ENCODE results near the gene IP6K1. TPM values are rescaled to one million over a fixed set of nuclear protein-coding genes. Genes with fewer than 3 reads are reported as not detected.
"Not testable (repeated sequence)": the region's sequence is repeated elsewhere in the genome, so short reads cannot be mapped to it uniquely, and the experiment has no call there.

IP6K1 gene
- total RNA-seq, 1 experiment from 2014 or later: 26.4 TPM

DNA sequence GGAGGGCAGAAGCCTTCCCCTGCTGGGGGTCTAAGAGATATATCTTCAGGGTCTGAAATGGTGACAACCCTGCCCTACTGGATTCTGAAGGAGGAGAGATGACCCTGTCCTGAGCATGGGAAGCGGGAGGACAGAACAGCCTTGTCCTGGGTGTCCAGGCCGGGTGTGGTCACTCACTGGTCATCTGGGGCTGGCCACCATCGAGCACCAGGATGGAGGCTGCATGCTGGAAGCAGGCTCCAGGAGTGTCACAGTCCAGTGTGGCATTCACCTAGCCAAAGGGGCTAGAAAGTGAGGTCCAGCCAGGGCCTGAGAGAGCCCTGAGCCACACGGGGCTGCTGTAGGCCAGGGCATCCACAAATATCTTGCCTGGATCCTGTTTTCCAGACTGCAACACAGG lies 8.1 kb upstream of the IP6K1 start:
- no peak for DNase-seq (ENCODE audit: low read depth)

DNA sequence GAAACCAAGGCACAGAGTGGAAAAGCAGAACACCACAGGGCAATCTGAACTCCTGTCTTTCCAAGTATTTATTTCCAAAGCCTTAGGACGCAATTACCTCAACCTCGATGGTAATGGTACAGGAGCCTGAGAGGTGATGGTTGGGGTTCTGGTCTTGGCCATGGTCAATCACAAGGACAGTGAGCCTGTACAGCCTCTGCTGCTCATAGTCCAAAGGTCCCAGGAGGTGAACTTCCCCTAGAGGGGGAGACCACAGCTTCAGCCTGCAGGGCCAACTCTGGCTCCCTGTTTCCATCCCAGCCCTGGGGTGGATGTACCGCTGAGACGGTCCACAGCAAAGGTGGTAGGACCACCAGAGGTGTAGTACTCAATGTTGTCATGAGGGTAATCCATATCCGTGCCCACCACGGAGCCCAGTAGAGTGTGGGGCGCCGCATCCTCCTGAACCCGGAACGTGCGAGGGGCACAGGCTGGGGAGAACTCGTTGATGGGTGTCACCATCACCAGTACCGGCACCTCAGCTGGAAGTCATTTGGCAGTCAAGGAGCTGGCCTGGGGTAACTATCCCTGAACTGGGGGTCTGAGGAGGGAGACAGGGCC lies 7.2 kb upstream of the IP6K1 start:
- no peak for DNase-seq (ENCODE audit: low read depth)

DNA sequence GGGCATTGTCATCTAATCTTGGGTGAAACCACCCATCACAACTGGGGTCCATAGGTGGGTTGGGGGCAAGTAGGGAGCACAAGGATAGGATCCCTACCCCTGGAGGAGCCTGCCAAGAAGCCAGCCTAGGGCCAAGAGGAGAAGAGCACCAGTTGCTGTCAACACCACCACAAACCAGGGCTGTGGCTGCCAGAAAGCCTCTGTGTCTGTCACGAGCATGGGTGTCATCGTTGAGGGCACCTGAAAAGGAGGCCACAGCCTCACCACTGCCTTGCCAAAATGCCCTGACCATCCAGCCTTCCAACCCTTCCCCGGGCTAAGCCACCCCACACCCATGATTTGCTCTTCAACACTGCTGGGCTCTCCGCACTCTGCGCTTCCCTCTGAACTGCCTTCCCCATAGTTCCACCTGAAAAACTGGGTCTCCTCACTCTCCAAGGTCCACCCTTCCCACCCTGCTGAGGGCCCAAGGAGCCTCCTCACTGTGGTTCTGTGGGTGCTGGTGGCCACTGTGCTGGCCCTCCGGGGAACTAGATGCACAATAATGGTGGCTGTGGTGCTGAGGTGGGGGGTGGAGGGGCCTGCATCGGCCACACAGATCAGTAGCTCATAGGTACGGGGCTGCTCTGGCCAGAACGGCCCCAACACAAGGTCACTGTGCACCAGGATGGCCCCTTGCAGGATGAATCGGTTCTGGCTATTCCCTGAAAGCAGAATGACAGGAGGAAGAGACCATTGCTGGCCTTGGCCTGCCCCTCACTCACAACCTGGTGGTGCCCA lies 6.2 kb upstream of the IP6K1 start:
- DNase-seq (ENCODE audit: low read depth): no peak

DNA sequence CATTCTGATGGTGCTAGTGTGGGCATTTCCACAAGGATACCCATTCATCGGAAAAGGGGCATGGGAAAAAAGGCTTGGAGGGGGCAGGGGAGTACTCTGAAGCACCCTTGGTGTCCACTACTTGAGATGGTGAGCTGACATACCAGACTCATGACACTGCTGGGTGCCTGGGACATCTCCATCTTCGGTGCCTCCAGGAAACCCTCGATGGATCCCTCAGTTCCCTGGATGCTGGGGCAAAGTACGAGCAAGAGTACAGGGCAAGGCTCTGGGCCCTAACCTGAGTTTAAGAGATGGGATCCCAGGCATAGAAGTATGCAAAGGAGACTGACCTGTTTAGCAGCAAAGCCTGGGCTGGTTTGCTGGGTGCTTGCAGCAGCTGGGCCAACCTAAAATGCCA lies 5.2 kb upstream of the IP6K1 start:
- no peak for DNase-seq (ENCODE audit: low read depth)

DNA sequence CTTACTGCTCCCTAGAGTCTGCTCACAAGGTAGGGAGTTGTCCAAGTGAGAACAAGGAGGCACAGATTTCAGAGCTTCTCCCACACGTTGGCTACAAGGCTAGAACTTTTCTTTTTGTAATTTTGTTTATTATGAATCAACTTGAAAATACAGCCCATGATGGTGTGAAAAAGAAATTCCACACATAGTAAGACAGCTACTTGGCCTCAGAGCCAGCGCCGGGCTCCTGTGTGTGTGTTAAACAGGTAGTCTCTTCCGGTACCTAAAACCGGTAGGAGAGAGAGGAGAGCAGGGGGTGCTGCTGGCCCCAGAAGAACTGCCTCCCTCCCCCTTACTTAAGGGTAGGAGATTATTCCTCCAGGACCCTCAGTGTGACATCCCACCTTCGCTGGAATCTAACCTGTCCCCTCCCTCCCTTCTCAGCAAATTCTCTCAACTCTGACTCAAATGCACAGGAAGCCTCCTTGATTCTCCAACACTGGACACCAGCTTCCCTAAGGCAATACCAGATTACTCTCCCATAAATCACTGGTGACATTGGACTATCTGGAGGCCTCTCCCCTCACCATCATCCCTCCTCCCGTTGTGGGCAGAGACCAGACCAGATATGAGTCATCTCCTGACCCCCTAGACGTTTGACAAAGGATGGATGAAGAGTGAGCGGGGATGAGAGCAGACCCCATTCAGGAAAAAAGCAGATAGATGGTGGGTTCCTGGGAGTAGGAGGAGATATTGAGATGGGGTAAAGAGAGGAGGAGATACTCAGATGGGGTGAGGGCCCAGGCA lies 4.5 kb upstream of the IP6K1 start:
- DNase-seq (ENCODE audit: low read depth): peak; percentile 84

DNA sequence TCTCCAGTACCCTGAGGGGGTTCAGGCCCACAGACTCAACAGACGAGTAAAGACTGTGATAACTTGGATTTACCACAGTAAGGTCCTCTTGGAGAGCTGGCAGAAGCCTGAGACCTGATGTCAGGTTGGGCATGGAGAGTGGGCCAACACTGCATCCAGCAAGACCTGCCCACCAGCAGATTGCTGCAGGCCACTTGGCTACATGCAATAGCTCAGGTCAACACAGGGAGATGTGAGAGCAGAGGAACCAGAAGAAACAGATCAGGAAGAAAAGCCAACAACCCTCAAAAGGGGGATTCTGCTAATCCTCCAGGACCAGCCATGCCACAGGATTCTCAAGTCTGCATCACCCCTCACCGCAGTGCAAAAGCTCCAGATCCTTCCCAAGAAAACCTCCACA lies 1.7 kb upstream of the IP6K1 start:
- no peak for DNase-seq (ENCODE audit: low read depth)

GRCh38 chr3:49787536-49787935 lies 1.2 kb upstream of the IP6K1 start:
- no peak for DNase-seq (ENCODE audit: low read depth)

- DNase-seq (ENCODE audit: low read depth): no peak
Measured at GRCh38 chr3:49787182-49787464, 781 bp upstream of the IP6K1 start.

DNA sequence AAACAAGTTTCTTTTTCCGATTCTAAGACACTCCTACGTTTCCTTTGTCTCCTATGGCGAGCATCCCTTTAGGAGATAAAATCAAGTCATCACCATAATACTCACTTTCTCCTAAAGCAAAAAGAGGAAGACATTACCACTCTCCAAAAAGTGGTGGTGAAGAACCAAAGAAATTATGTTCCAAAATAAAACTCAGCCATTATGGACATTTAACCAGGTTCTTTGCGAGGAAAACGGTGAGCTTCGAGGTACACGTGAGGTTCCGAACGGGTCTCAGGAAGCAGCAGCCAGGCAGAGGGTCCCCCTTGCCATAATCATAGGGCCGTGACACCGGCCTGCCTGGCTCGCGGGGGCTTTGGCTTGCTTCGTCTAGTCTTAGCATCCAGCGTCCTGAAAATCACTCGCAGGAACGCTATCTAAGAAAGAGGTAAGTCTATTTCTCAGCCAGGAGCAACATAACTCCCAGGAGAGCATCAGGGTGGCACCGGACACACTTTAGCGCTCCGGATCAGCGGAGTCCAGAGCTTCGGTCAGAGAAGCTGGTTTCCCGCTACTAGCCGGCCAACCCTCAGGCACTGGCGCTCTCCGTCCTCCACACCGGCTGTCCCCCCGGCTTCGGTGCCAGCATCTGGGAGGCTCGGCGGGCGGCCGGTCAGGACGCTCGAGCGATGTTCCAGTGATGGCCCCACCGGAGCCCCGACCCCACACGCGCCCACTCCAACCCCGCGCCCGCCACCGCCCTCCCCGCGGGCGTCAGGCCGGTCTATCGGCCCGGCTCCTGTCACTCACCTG lies 581 bp downstream of the IP6K1 start:
- peak; percentile 49 for DNase-seq (ENCODE audit: low read depth)

- DNase-seq (ENCODE audit: low read depth): not testable (repeated sequence)
Measured at GRCh38 chr3:49782277-49782676, 4.1 kb downstream of the IP6K1 start.

GRCh38 chr3:49781415-49782199 lies 4.7 kb downstream of the IP6K1 start:
- no peak for DNase-seq (ENCODE audit: low read depth)

DNA sequence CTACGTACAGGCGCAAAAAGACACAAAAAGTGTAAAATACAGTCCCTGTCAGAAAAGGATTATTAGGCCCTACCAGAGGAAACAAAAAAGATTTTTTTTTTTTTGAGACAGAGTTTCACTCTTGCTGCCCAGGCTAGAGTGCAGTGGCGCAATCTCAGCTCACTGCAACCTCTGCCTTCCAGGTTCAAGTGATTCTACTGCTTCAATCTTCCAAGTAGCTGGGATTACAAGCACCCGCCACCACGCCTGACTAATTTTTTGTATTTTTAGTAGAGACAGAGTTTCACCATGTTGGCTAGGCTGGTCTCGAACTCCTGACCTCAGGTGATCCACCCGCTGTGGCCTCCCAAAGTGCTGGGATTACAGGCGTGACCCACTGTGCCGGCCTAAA lies 5.4 kb downstream of the IP6K1 start:
- not testable (repeated sequence) for DNase-seq (ENCODE audit: low read depth)

GRCh38 chr3:49780080-49780974 lies 6.0 kb downstream of the IP6K1 start:
- no peak for DNase-seq (ENCODE audit: low read depth)

- DNase-seq (ENCODE audit: low read depth): no peak
Measured at GRCh38 chr3:49779358-49780079, 6.8 kb downstream of the IP6K1 start.

- DNase-seq (ENCODE audit: low read depth): not testable (repeated sequence)
Measured at GRCh38 chr3:49776101-49776500, 10.2 kb downstream of the IP6K1 start.

- no peak for DNase-seq (ENCODE audit: low read depth)
Measured at GRCh38 chr3:49775538-49775937, 10.8 kb downstream of the IP6K1 start.

- no peak for DNase-seq (ENCODE audit: low read depth)
Measured at GRCh38 chr3:49772703-49773102, 13.6 kb downstream of the IP6K1 start.

DNA sequence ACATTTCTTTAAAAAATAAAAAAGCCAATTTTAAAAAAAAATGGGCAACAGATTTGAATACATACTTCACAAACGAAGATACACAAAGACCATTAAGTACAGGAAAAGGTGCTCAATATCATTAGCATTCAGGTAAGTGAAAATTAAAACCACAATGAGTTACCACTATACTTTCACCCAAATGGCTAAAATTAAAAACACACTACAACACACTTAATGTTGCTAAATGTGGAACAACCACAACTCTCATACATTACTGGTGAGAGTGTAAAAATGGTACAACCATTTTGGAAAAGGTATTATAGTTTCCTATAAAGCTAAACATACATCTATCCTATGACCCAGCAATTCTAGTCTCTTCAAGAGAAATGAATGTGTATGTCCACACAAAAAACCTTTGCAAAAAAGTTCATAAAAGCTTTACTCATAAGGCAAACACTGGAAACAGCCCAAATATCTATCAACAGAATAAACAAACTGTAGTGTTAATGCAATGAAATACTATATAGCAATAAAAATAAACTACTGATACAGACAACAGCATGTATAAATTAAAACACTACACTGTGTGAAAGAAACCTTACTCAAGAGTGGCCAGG lies 14.9 kb downstream of the IP6K1 start:
- DNase-seq (ENCODE audit: low read depth): no peak

GRCh38 chr3:49769926-49770325 lies 16.4 kb downstream of the IP6K1 start:
- no peak for DNase-seq (ENCODE audit: low read depth)

All from RPMI7951 (cell line).